GM19397 (cell line): ENCODE results near the gene UBE2Q2.
"Not testable (repeated sequence)": the region's sequence is repeated elsewhere in the genome, so short reads cannot be mapped to it uniquely, and the experiment has no call there.

Experiments used
- ATAC-seq: cut with Tn5 transposase; IDR thresholded peaks from one replicate; pipeline ENCODE4 v1.9.1; 2021; ENCODE audit warnings: mild to moderate bottlenecking, moderate library complexity; ENCODE audit not compliant: unreplicated experiment

The UBE2Q2 gene

GRCh38 chr15:75823860-75824613 is 19.2 kb upstream of the UBE2Q2 start:
- no peak for ATAC-seq

GRCh38 chr15:75827691-75828090 is 15.6 kb upstream of the UBE2Q2 start:
- no peak for ATAC-seq

GRCh38 chr15:75828429-75828828 is 14.8 kb upstream of the UBE2Q2 start:
- no peak for ATAC-seq

GRCh38 chr15:75830910-75831805 is 12.1 kb upstream of the UBE2Q2 start:
- ATAC-seq = no peak

GRCh38 chr15:75831806-75832102 is 11.5 kb upstream of the UBE2Q2 start:
- ATAC-seq = no peak

GRCh38 chr15:75832114-75832513 is 11.1 kb upstream of the UBE2Q2 start:
- no peak for ATAC-seq

GRCh38 chr15:75834021-75834420 is 9.2 kb upstream of the UBE2Q2 start:
- no peak for ATAC-seq

- no peak for ATAC-seq
Observed at GRCh38 chr15:75835990-75836958, 7.0 kb upstream of the UBE2Q2 start.

GRCh38 chr15:75836959-75837334 is 6.3 kb upstream of the UBE2Q2 start:
- no peak for ATAC-seq

- ATAC-seq = no peak
Observed at GRCh38 chr15:75840659-75841058, 2.6 kb upstream of the UBE2Q2 start.

GRCh38 chr15:75841626-75842025 is 1.6 kb upstream of the UBE2Q2 start:
- no peak for ATAC-seq

GRCh38 chr15:75843678-75844581 is 683 bp downstream of the UBE2Q2 start:
- peak; percentile 41 for ATAC-seq

- ATAC-seq = no peak
Observed at GRCh38 chr15:75844629-75845335, 1.5 kb downstream of the UBE2Q2 start.

- no peak for ATAC-seq
Observed at GRCh38 chr15:75849167-75849566, 5.9 kb downstream of the UBE2Q2 start.

- no peak for ATAC-seq
Observed at GRCh38 chr15:75850708-75851107, 7.5 kb downstream of the UBE2Q2 start.

GRCh38 chr15:75851566-75851965 is 8.3 kb downstream of the UBE2Q2 start:
- ATAC-seq = not testable (repeated sequence)

- no peak for ATAC-seq
Observed at GRCh38 chr15:75857886-75858285, 14.6 kb downstream of the UBE2Q2 start.

- ATAC-seq = no peak
Observed at GRCh38 chr15:75861750-75862402, 18.6 kb downstream of the UBE2Q2 start.

GRCh38 chr15:75862796-75863195 is 19.5 kb downstream of the UBE2Q2 start:
- ATAC-seq = no peak
